ENCODE results near the gene LILRB2. TPM values are rescaled to one million over a fixed set of nuclear protein-coding genes. Genes with fewer than 3 reads are reported as not detected.
"Not testable (repeated sequence)": the region's sequence is repeated elsewhere in the genome, so short reads cannot be mapped to it uniquely, and the experiment has no call there.

LILRB2 gene
- polyA plus RNA-seq, 1 of the 3 experiments (the other 2 are of a cell fraction), result not detected

DNA sequence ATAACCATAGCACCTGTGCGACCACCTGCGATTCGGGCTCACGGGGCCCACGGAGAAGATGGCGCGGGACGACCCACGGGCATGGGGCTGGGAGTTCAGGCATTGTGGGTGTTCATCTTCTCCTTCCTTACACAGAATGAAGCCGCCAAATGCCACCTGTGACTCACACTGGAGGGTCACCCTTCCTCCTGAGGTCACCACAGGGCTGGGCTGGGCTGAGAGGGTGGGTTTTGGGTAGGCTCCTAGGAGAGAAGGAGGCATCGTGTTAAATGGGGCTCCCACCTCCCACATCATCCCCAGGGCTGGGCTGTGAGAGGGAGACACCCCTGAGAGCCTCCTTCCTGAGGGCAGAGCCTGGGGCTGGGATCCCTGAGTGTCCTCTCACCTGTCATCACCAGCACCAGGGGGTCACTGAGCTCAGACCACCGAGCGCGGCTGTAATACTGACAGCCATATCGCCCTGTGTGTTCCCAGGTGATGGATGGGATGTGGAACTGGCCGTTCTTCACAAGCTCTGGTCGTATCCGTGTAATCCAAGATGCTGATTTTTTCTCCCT is 1.4 kb downstream of the LILRB2 start:
- H3K79me2 ChIP-seq (ENCODE audit: insufficient read depth), result no peaks in the 10 kb centered on the region
- CTCF ChIA-PET, result no interaction called here
- H3K4me3 ChIP-seq (ENCODE audit: low read depth in 2 of 2, low read length in 1 of 2), result no peak overlapping the region
- DNase-seq, result no peak
- TF ChIP-seq TEAD4 (IDR thresholded peaks at IDR 0.05; ENCODE audit: borderline replicate concordance, insufficient read depth) (no peak), MEF2A (IDR thresholded peaks at IDR 0.05; ENCODE audit: borderline replicate concordance, low read depth) (no peak), JUND (IDR thresholded peaks at IDR 0.05) (no peak), RAD21 (IDR thresholded peaks at IDR 0.05; ENCODE audit: low read length) (no peak), FOXM1 (IDR thresholded peaks at IDR 0.05; ENCODE audit: low read depth) (no peak), RXRA (IDR thresholded peaks at IDR 0.05; ENCODE audit: borderline replicate concordance, low read depth) (no peak), TCF12 (IDR thresholded peaks at IDR 0.05) (no peak), ELF1 (IDR thresholded peaks at IDR 0.05) (no peak), EZH2phosphoT487 (IDR thresholded peaks at IDR 0.05; ENCODE audit: borderline replicate concordance, low read depth) (no peak), NFIC (IDR thresholded peaks at IDR 0.05; ENCODE audit: borderline replicate concordance) (no peak), GABPA (IDR thresholded peaks at IDR 0.05; ENCODE audit: low read depth) (no peak)
- TF ChIP-seq, protein P1, sequence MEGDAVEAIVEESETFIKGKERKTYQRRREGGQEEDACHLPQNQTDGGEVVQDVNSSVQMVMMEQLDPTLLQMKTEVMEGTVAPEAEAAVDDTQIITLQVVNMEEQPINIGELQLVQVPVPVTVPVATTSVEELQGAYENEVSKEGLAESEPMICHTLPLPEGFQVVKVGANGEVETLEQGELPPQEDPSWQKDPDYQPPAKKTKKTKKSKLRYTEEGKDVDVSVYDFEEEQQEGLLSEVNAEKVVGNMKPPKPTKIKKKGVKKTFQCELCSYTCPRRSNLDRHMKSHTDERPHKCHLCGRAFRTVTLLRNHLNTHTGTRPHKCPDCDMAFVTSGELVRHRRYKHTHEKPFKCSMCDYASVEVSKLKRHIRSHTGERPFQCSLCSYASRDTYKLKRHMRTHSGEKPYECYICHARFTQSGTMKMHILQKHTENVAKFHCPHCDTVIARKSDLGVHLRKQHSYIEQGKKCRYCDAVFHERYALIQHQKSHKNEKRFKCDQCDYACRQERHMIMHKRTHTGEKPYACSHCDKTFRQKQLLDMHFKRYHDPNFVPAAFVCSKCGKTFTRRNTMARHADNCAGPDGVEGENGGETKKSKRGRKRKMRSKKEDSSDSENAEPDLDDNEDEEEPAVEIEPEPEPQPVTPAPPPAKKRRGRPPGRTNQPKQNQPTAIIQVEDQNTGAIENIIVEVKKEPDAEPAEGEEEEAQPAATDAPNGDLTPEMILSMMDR (IDR thresholded peaks at IDR 0.05), result no peak
- TF ChIP-seq, protein P2, sequence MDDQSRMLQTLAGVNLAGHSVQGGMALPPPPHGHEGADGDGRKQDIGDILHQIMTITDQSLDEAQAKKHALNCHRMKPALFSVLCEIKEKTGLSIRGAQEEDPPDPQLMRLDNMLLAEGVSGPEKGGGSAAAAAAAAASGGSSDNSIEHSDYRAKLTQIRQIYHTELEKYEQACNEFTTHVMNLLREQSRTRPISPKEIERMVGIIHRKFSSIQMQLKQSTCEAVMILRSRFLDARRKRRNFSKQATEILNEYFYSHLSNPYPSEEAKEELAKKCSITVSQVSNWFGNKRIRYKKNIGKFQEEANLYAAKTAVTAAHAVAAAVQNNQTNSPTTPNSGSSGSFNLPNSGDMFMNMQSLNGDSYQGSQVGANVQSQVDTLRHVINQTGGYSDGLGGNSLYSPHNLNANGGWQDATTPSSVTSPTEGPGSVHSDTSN (IDR thresholded peaks at IDR 0.05), result no peak
- TF ChIP-seq, protein P3, sequence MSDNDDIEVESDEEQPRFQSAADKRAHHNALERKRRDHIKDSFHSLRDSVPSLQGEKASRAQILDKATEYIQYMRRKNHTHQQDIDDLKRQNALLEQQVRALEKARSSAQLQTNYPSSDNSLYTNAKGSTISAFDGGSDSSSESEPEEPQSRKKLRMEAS (IDR thresholded peaks at IDR 0.05; ENCODE audit: low read depth), result no peak
- TF ChIP-seq, protein P4, sequence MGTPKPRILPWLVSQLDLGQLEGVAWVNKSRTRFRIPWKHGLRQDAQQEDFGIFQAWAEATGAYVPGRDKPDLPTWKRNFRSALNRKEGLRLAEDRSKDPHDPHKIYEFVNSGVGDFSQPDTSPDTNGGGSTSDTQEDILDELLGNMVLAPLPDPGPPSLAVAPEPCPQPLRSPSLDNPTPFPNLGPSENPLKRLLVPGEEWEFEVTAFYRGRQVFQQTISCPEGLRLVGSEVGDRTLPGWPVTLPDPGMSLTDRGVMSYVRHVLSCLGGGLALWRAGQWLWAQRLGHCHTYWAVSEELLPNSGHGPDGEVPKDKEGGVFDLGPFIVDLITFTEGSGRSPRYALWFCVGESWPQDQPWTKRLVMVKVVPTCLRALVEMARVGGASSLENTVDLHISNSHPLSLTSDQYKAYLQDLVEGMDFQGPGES (IDR thresholded peaks at IDR 0.05; ENCODE audit: low read depth, low read length), result no peak
- no peak overlapping the region for H3K27ac ChIP-seq (ENCODE audit: low read depth in 2 of 2, low read length in 1 of 2)
- no peak overlapping the region for H3K9ac ChIP-seq
- H2AFZ ChIP-seq (ENCODE audit: low read depth), result no peak overlapping the region
- H4K20me1 ChIP-seq (ENCODE audit: insufficient read depth), result no peaks in the 10 kb centered on the region
- H3K36me3 ChIP-seq (replicated peaks in 1 of 2; ENCODE audit: control insufficient read depth in 1 of 2, insufficient read depth in 2 of 2, low read length in 1 of 2), result no peaks in the 10 kb centered on the region
- H3K9me2 ChIP-seq, result no peaks in the 10 kb centered on the region
- peaks cover 61% of the 10 kb centered on the region for H3K27me3 ChIP-seq (ENCODE audit: insufficient read depth)
- H3K4me1 ChIP-seq (ENCODE audit: control insufficient read depth in 1 of 2, insufficient read depth in 2 of 2, low read depth in 1 of 2, low read length in 1 of 2), result no peaks in the 10 kb centered on the region
- no peaks in the 10 kb centered on the region for H3F3A ChIP-seq (replicated peaks; ENCODE audit: insufficient read depth)
- H3K9me3 ChIP-seq, result no peaks in the 10 kb centered on the region
- WGBS (ENCODE audit: low lambda C conversion rate), result 2% methylated on average over 16 of the region's 18 CpGs
- H3K4me2 ChIP-seq, result no peak overlapping the region
- POLR2A ChIA-PET, result no interaction called here

DNA sequence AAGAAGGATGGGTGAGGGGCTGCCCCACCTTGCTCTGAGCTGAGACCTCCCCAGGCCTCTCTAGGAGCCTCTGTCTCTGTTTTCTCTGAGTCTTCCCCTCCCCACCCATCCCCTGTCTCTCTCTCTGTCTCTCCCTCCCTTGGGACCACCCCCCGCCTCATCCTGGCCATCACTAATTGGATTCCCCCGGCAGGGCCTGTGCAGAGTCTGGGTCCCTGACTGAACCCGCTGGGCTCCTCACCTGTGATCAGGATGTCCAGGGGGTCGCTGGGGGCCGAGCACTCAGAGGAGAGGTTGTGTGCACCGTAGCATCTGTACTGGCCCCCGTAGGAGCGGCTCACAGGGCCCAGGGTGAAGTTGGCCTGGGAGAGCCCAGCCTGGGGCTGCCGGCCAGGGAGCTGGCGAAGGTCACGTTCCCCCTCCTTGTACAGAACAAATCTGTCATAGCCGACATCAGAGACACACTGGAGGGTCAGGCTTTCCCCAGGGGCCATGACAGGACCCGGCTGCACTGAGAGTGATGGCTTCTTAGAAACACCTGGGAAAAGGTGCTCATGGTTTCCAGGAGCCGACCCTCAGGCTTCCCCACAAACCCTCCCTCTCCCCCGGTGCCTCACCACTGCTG is 2.2 kb downstream of the LILRB2 start:
- not testable (repeated sequence) for DNase-seq

DNA sequence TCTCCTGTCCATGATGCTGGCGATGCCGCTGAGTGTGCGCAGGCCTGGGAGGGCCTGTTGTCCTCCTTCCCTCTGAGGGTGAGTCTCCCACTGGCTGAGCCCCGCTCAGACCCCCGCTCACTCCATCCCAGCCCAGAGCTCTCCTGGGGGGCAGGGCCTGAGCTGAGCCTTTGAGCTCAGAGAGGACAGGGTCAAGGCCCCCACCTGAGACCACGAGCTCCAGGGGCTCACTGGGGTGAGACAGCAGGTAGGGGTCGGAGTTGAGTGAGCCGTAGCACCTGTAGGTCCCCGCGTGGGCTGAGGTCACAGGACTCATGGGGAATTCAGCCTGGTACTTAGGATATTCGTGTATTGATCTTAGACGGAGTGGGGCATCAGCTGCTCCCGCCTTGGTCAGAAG is 2.9 kb downstream of the LILRB2 start:
- H3K27ac ChIP-seq (ENCODE audit: low read depth in 2 of 2, low read length in 1 of 2); H3K4me2 ChIP-seq; H3K9ac ChIP-seq; H3K79me2 ChIP-seq (ENCODE audit: insufficient read depth); H3K9me2 ChIP-seq; POLR2A ChIA-PET; DNase-seq; H3K9me3 ChIP-seq; H3K4me3 ChIP-seq (ENCODE audit: low read depth in 2 of 2, low read length in 1 of 2); H3F3A ChIP-seq (replicated peaks; ENCODE audit: insufficient read depth); H4K20me1 ChIP-seq (ENCODE audit: insufficient read depth); H2AFZ ChIP-seq (ENCODE audit: low read depth); H3K36me3 ChIP-seq (replicated peaks in 1 of 2; ENCODE audit: control insufficient read depth in 1 of 2, insufficient read depth in 2 of 2, low read length in 1 of 2); H3K4me1 ChIP-seq (ENCODE audit: control insufficient read depth in 1 of 2, insufficient read depth in 2 of 2, low read depth in 1 of 2, low read length in 1 of 2): not testable (repeated sequence)
- CTCF ChIA-PET, result interaction anchor here (2.4 kb wide), 1 partner anchor 12 kb away, joined by 7 read pairs; no protein-coding TSS in a partner anchor
- peaks cover 62% of the 10 kb centered on the region for H3K27me3 ChIP-seq (ENCODE audit: insufficient read depth)
- WGBS (ENCODE audit: low lambda C conversion rate), result 25% methylated on average over 12 of the region's 13 CpGs

More for the DNA sequence above, 2.2 kb downstream of the LILRB2 start:
- H4K20me1 ChIP-seq (ENCODE audit: insufficient read depth); H3K4me2 ChIP-seq; H3K4me1 ChIP-seq (ENCODE audit: control insufficient read depth in 1 of 2, insufficient read depth in 2 of 2, low read depth in 1 of 2, low read length in 1 of 2); H2AFZ ChIP-seq (ENCODE audit: low read depth); H3K4me3 ChIP-seq (ENCODE audit: low read depth in 2 of 2, low read length in 1 of 2); H3K36me3 ChIP-seq (replicated peaks in 1 of 2; ENCODE audit: control insufficient read depth in 1 of 2, insufficient read depth in 2 of 2, low read length in 1 of 2); POLR2A ChIA-PET; H3K9ac ChIP-seq; H3F3A ChIP-seq (replicated peaks; ENCODE audit: insufficient read depth); H3K27ac ChIP-seq (ENCODE audit: low read depth in 2 of 2, low read length in 1 of 2); H3K9me3 ChIP-seq; H3K9me2 ChIP-seq; CTCF ChIA-PET; H3K79me2 ChIP-seq (ENCODE audit: insufficient read depth): not testable (repeated sequence)
- peaks cover 62% of the 10 kb centered on the region for H3K27me3 ChIP-seq (ENCODE audit: insufficient read depth)
- 4% methylated on average over 10 of the region's 15 CpGs for WGBS (ENCODE audit: low lambda C conversion rate)
